GM06990 (cell line): ENCODE results near the gene ST6GALNAC4.

Source experiments
- DNase-seq: peaks from one replicate; pipeline ENCODE4 v3.0.0-alpha.2; 2011; ENCODE audit not compliant: insufficient read length; ENCODE audit errors: extremely low read depth
- H3K27me3 ChIP-seq: replicated peaks from 2 replicates; pipeline ENCODE4 v1.6.0; 2011; ENCODE audit warnings: low read length; ENCODE audit not compliant: control insufficient read depth, insufficient read depth
- H3K36me3 ChIP-seq: 2 replicates; pipeline ENCODE4 v1.5.1; 2011; ENCODE audit warnings: low read length; ENCODE audit not compliant: control insufficient read depth, insufficient read depth
- H3K4me3 ChIP-seq: replicated peaks from 2 replicates; pipeline ENCODE4 v1.5.1; 2011; ENCODE audit warnings: low read depth, mild to moderate bottlenecking, control low read depth, low read length
- CTCF ChIP-seq: IDR thresholded peaks from 2 replicates; pipeline ENCODE4 v1.5.1; 2011; ENCODE audit warnings: low read length, control low read depth, mild to moderate bottlenecking, inconsistent platforms; ENCODE audit not compliant: insufficient read depth, poor library complexity, severe bottlenecking

The ST6GALNAC4 gene

DNA sequence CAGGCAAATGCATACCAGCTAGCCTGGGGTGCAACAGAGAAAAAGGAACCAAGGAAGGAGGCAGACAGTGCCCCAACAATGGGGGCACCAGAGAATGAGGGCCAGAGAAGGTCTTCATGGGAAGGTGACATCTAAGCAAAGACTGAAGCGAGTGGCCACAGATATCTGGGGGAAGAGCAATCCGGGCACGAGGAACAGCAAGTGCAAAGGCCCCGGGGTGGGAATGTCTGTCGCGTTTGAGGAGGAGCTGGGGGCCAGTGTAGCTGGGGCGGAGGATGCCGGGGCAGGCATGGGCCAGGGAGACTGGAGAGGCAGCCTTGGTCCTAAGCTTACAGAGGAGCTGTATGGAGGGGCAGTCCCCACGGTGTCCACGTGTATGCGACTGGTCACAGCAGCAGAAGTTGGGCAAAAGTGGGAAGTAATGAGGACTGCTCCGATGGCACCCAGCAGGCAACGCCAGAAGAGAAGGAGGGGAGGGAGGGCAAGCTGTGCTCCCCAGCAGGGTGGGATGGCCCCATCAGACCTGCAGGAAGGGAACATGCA lies 44.8 kb upstream of the ST6GALNAC4 start:
- Histone ChIP-seq H3K36me3 (no peaks in the 10 kb centered on the region), H3K4me3 (no peak overlapping the region), H3K27me3 (no peaks in the 10 kb centered on the region)
- no peak for TF ChIP-seq CTCF
- DNase-seq: no peak

GRCh38 chr9:127961155-127961490 lies 44.3 kb upstream of the ST6GALNAC4 start:
- Histone ChIP-seq H3K27me3 (no peaks in the 10 kb centered on the region), H3K36me3 (no peaks in the 10 kb centered on the region), H3K4me3 (no peak overlapping the region)
- TF ChIP-seq CTCF: no peak
- no peak for DNase-seq

- TF ChIP-seq CTCF: no peak
- DNase-seq: no peak
Measured at GRCh38 chr9:127960410-127961154, 43.7 kb upstream of the ST6GALNAC4 start.

DNA sequence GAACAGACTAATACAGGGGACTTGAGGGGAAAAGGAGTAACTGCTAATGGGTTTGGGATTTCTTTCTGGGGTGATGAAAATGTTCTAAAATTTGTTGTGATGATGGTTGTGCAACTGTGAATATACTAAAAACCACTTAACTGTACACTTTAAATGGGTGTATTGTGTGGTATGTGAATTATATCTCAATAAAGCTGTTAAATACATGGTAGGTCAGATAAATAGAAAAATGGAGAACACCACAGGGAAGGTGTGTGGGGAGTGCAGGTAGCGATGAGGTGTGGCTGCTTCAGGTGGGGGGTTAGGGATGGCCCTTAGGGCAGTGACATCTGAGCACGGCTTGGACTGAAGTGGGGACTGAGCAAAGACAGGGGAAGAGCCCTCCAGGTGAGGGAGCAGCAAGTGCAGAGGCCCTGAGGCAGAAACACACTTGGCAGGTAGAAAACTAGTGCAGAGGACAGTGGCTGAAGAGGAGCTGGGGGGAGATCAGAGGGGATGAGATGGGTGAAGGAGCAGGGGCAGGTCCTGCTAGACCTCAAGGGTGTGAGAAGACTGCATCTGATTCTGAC lies 43.1 kb upstream of the ST6GALNAC4 start:
- TF ChIP-seq CTCF: no peak
- Histone ChIP-seq H3K27me3 (no peaks in the 10 kb centered on the region), H3K4me3 (no peak overlapping the region), H3K36me3 (no peaks in the 10 kb centered on the region)
- no peak for DNase-seq

More at GRCh38 chr9:127960410-127961154, 43.7 kb upstream of the ST6GALNAC4 start:
- H3K36me3 ChIP-seq: no peaks in the 10 kb centered on the region
- H3K27me3 ChIP-seq: no peaks in the 10 kb centered on the region
- H3K4me3 ChIP-seq: no peak overlapping the region

DNA sequence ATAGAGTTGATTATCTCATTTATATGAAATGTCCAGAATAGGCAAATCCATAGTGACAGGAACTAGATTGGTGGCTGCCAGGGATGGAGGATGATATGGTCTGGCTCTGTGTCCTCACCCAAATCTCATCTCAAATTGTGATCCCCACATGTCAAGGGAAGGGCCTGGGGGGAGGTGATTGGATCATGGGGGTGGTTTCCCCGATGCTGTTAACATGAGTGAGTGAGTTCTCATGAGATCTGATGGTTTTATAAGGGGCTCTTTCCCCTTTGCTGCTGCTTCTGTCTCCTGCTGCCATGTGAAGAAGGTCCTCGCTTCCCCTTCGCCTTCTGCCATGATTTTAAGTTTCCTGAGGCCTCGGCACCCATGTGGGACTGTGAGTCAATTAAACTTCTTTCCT lies 42.6 kb upstream of the ST6GALNAC4 start:
- no peak overlapping the region for H3K4me3 ChIP-seq
- no peaks in the 10 kb centered on the region; the same call in 1 of the 2 replicates for H3K36me3 ChIP-seq
- no peak for TF ChIP-seq CTCF
- no peak for DNase-seq
- no peaks in the 10 kb centered on the region for H3K27me3 ChIP-seq

GRCh38 chr9:127958728-127959127 lies 41.9 kb upstream of the ST6GALNAC4 start:
- DNase-seq: no peak
- H3K36me3 ChIP-seq: no peaks in the 10 kb centered on the region; the same call in 1 of the 2 replicates
- no peak overlapping the region for H3K4me3 ChIP-seq
- no peak for TF ChIP-seq CTCF
- no peaks in the 10 kb centered on the region for H3K27me3 ChIP-seq
